Suppressor macrophage treated with lipopolysaccharide for 4 hours (primary cell): ENCODE results near the gene LYPD5.
A peak's percentile ranks its signal among the peaks of the same experiment; 100 is the strongest.

Experiments used
- DNase-seq: peaks from one replicate; pipeline ENCODE4 v3.0.0-alpha.2; 2020

LYPD5 gene

DNA sequence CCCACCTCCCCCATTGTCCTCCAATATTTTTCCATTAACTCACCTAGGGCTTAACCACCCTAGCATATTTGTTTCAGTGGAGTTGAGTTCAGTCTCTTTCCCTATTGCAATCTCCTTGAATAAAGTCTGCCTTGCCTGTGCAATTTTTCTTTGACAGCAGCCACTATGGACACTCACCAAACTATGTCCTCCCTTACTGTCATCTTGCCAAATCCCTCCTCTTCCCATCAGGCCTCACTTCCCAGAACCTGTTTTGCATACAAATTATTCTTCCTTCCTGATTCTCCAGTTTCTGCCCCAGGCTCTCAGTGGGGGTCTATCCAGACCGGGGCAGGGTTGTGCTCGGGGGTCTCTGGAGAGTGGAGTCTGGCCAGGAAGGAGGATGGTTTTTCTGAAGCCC lies 2.2 kb upstream of the LYPD5 start:
- no peak for DNase-seq

DNA sequence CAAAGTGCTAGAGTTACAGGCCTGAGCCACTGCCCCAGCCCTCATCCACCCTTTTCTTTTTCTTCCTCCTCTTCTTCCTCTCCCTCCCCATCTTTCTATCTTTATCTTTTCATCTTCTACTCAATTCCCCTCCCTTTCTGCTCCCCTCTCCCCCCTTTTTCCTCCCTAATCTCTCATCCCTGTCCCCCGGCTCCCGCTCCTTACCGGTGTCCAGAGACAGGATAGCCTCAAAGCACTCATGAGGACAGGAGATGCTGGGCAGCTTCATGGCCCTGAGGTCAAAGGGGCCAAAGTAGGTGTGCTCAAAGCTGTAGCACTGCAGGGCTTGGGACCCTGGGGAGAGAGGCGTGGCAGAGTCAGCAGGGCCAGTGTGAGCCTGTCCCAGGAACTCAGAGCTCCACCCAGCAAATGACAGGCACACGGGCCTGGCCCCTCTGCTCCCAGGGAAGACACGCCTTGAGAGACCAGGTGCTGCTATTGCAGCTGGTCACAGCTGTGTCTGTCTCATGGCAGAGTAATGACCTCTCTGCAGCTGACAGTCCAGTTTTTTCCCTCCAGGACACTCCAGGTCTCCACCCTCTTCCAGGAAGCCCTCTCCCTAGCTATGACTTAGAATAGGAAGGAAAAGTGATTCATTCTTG lies 2.6 kb downstream of the LYPD5 start:
- DNase-seq, result no peak

DNA sequence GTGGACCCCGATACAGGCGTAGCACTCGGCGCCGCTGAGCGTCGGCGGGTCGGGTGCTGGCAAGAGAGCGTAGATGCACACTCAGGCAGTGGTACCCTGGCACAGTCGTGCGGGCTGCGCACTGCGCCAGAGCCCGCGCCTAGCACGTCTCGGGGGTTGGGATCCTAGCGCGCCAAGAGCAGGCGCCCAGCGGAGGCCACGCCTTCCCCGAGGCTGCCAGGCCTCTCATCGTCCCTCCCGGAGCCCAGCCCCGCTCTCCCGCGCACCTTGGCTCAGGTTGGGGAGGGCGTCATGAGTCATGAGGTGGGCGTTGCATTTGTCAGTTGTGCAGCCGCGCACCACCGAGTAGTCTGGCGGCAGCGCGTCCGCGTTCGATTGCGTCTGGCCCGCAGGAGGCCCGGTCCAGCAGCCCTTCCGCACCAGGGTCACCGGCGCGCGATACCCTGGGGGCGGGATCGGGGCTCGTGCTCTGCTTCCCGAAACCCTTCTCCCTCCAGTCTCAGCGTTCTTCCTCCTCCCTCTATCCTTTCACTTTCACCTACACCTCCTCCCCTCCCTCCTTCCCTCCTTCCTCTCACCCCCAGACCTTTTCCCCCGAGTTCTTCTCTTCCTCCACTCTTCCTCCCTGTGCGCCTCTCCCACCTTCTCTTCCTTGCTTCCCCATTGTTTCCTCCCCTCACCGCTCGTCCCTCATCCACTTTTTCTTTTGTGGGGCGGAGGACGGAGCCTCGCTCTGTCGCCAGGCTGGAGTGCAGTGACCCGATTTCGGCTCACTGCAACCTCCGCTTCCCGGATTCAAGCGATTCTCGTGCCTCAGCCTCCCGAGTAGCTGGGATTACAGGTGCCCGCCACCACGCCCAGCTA lies 3.5 kb downstream of the LYPD5 start:
- peak; percentile 48 for DNase-seq

DNA sequence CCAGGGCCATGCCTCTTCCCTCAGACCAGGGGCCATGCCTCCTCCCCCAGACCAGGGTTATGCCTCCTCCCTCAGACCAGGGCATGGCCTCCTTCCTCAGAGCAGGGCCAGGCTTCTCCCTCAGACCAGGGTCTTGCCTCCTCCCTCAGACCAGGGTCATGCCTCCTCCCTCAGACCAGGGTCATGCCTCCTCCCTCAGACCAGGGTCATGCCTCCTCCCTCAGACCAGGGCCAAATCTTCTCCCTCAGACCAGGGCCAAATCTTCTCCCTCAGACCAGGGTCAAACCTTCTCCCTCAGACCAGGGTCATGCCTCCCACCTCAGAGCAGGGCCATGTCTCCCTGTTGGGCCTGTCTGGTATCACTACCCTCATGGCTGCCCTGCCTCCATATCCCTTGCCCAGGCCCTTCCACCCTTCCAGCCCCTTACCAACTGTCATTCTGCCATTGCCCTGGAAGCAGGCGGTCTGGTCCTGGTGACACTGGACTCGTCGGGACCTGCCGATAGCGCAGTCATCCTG lies 4.2 kb downstream of the LYPD5 start:
- DNase-seq, result no peak

DNA sequence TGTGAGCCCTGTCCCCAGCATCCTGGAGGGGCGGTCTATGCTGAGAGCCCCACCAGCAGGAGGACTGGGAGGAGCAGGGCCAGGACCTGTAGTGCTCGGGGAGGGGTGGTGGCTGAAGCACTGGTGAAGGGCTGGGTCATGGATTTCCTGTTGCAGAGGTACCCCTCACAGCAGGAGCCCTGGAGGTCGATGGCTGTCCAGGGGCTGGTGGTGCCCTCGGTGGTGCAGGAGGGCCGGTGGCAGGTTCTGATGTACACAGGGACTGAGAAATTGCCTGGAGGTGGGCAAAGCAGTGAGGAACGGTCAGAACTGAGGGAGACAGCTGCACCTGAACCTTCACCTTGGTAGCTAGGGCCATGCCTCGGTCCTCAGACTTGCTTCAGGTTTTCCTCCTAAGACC lies 4.7 kb downstream of the LYPD5 start:
- no peak for DNase-seq

DNA sequence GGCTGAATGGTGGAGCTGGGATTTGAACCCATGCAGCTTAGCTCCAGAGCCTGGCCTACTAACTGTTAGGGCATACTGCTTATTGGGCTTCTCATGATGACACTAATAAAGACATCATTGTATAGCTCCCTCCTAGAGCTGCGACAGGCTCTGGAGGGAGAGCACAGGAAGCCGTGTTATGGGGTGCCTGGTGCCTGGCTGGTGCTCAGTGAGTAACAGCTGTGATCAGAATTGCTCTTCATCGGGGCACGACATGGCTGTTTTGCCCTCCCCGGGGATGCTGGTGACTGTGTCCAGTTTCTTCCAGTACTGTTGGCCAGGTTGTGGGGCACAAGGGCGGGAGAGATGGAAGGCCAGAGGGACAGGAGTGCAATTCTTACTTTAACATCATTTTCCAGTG lies 5.1 kb downstream of the LYPD5 start:
- DNase-seq, result no peak

DNA sequence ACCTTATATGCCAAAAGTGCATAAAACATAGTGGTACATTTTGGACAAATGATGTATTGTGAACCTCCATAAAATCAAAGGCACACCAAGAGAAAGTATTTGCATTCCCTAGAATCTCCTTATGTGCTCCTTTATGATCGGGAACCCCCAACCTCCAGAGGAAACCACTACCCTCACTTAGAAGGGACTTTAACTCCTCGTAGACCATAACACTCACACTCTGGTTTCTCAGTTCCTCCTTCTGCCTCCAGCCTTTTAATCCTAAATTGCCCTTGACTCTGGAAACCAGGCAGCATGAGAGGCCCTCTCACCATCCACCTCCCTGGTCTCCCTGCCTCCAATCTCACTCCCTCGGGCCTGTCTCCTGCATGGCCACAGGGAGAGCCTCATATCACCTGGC lies 11.7 kb downstream of the LYPD5 start:
- no peak for DNase-seq

DNA sequence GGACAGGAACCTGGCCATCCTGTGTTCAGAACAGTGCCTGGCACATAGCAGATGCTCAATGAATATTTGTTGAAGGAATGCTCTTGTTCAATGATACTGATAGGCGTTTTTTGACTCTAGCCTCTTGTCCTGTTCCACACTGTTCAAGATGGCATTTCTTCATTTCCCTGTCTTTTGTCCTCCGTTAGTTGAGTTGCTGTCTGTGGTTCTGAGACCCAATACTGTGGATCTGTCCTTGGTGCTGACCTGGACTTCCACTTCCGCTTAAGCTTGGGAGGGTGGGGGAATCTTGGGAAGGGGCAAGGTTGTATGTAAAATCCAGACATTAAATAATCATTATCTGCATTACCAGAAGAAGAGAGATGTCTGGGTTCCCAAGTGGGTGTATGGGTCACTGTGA lies 13.2 kb downstream of the LYPD5 start:
- DNase-seq, result peak; percentile 77

DNA sequence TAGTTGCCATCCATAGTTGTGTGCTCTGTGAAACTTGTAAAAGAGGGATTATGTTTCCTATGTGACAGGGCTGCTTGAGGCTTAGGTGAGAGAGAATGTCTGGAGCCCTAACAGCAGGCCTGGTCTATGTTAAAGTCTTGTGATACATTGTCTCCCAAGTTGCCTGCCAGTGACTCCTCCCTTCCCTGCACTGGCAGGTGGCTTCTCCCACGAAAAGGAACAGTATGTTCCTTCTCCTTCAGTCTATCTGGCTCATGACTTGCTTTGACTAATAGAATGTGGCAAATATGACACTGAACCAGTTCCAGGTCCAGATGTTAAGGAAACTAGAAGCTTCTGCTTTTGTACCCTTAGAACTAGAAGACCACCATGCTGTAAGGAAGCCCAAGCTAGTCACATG lies 15.6 kb downstream of the LYPD5 start:
- no peak for DNase-seq

DNA sequence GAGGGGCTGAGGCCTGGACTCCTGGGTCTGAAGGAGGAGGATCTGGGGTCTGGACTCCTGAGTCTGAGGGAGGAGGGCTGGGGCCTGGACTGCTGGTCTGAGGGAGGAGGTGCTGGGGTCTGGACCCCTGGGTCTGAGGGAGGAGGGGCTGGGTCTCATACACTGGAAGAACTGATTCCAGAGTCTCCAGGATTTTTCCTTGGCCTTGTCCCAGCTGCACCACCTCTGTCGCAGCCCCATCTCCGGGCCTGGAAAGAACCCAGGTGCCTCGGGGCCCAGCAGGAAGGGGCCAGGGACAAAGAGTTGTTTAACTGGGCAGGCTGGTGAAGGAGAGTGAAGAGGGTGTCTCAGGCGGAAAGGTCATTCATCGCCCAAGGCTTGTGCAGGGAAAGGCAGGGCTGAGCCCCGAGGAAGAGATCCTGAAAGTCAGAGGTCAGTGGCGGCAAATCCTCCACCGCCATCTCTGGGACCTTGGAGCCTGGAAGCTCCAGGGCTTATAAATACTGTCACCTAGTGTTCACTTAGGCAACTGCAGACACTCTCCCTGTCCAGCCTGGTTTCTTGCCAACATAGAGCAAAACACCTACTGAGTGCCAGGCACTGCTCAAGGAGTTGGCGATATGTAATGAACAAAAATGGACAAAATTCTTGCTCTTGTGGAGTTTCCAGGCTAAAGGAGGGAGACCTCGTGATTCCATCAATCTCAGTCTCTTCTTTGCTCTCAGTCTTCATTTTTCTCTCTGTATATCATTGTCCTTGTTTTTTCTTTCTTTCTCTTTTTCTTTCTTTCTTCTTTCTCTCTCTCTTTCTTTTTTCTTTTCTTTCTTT lies 17.1 kb downstream of the LYPD5 start:
- peak; percentile 91 for DNase-seq

DNA sequence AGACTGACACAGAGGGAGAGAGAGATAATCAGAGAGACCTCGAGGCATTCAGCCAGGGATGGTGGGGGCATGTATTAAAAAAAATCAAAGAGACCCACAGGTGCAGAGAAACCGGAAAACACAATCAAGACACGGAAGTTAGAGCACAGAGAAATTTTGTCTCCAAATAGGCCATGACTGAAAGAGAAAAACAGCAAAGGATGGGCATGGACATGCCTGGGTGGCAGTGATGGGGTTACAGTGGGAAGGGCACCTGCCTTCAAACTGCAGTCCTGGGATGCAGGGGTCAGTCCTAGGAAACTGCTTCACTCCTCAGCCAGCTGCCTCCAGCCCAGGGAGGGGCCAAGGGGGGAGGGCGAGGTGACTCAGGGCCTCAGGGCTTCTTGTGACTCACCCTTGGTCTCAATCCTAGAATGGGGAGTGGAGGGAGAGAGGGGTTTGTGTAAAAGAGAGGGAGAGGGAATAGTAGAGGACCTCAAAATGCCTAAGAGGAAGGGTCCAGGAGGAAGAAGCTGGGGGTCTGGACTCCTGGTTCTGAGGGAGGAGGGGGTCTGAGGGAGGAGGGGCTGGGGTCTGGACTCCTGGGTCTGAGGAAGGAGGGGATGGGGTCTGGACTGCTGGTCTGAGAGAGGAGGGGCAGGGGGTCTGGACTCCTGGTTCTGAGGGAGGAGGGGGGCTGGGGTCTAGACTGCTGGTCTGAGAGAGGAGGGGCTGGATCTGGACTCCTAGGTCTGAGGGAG lies 17.8 kb downstream of the LYPD5 start:
- peak; percentile 87 for DNase-seq

DNA sequence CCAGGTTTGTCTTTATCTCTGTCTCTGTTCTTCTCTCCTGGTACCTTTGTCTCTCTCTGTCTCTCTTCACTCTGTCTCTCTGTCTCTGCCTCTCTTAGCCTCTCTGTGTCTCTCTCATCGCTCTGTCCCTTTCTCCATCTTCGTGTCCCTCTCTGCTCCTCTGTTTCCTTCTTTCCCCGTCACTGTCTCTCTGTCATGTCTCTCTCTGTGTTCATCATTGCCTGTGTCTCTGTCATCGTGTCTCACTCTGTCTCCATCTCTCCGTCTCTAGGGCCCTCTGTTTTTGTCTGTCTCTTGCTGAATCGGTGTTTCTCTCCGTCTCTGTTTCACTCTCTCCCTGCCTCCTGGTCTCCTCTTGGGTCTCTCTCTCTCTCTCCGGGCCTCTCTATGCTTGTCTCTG lies 18.6 kb downstream of the LYPD5 start:
- no peak for DNase-seq

DNA sequence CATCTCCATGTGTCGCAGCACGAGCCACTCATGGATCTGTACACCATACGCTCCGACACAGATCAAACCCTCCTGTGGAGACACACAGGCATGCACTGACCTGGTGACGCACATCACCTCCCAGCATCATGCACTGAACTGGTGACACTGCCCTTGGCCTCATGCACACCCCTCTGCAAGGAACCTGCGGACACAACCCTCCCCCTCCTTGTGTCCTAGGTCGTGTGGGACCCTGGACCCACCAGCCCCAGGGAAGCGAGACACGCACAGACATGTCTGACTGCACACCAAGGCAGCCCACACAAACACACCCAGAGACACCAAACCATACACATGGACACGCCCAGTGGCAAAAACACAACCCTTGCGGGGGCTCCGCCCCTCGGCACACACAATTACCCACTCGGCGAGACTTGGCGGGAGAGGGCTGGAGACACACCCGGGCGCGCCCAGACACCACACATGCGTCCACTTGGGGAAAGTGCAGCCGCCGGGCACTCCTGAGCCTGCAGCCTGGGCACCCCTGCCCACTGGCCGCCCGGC lies 19.5 kb downstream of the LYPD5 start:
- DNase-seq, result no peak

DNA sequence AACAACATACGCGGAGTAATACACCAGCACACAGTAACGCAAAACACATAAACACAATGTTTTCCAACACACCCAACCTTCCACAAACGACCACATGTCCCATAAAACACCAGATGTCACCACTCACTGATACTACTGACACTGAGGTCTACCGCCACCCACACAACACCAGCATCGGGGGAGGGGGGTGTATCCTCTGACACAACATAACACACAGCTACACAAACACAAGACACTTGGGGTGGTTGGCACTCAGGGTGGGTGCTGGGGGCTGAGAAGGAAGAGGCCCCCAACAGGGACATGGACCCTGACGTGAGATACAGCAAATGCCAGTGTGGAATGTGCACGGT lies 20.0 kb downstream of the LYPD5 start:
- no peak for DNase-seq

DNA sequence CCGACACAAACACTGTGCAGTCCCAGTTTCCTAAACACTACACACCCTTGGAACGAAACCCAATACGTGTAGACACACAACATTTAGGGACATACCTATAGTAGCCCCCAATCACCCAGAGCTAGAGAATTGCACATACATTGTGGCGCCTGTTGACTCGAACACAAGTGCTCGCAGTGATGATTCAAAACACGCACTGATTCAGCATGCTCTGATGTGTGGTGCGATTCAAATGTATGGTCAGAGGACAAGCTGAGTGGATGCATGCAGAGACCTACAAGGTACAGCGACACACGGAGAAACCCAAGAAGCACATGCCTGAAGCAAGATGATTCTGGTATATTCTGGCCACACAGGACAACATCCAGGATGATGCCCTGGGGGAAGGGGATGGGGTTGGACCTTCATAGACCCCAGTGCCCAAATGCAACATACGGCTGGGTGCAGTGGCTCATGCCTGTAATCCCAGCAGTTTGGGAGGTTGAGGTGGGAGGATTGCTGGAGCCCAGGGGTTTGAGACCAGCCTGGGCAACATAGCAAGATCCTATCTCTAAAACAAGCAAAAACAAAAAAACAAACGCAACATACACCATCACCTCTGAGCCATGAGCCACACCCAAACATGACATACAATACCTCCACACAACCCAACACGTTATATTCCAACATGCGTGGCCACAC lies 20.5 kb downstream of the LYPD5 start:
- DNase-seq, result no peak

DNA sequence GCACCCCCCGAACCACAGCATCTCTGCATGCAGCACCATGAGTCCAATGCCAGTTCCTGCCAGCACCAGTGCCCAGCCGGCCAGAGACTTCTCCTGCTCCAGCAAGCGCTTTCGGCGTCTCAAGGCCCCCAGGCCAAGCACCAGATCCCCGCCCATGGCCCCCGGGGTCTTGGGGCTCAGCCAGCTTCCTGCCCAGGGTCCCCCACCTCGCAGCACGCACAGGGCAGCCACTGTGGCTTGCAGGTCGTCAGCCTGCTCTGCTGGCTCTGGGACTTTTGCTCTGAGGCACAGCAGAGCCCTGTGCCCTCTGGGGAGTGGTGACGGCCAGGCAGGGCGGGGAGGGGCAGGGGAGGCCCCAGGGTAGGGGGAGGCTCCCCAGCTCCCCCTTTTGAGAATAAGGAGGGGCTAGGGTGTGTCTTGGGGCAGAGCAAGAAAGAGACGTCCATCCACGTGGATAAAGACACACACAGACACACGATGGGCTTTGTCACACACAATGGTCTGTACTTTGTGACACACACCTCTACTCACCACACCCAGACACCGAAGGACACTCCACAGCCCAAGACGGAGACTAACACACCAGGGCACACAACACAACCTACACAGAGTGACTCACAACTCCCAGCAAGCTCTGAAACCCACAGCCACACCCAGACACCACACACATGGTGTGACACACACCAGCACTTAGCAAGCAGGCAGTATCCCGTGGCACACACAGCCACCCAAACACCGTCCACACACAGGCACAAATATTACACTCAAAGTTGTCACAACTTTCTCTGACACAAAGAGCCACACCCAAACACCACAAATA lies 21.3 kb downstream of the LYPD5 start, which contains the start of gene KCNN4:
KCNN4 (minus strand) TSS at position 268 of the 820 bp plus-strand sequence; CDS start at position 156, 112 bp downstream.
- DNase-seq, result peak; percentile 85

DNA sequence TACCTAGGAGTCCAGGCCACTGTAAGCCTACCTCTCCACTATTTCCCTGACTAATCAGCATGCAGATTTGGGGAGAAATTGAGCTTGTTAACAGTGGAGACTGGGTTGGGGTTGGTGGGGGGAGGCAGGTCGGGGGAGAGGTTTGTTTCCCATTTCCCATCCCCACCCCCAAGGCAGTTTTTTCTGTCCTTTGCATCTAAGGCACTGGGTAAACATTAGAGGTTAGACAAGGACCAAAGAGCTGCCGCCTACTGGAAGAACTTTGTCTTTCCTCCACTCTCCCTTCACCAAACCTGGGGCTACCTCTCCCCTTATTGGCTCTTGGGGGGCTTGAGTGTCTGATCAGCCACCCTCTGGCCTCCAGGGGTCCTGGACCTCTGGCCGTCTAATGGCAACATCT lies 22.4 kb downstream of the LYPD5 start:
- DNase-seq, result no peak

DNA sequence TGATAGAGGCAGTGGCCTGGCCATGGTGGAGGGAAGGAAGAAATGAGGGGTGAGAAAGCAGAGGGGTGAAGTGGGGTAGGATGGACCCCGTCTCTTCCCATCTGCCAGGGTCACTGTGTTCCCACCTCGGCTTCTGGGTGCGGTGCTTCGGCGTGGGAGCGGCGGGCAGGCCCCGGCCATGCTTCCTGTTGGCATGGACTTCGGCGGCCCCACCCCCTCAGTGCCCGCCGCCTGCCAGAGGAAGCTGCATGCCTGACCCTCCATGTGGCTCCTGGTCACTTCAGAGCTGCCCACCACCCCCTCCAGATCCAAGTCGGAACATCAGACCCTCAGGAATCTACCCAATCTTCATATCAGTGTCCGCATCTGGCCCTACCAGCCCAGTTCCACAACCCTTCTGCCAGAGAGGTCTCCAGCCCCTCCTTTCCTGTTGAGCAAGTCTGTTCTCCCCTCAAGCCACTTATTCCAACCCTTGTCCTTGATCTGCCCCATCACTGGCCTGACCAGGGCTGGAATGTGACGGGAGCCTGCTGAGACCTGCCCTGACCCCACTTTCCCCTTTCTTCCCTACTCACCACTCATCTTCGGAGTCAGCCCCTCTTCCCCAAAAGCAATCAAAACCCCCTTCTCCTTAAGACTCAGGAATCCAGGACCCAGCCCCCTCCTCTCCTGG lies 23.0 kb downstream of the LYPD5 start:
- peak; percentile 59 for DNase-seq

DNA sequence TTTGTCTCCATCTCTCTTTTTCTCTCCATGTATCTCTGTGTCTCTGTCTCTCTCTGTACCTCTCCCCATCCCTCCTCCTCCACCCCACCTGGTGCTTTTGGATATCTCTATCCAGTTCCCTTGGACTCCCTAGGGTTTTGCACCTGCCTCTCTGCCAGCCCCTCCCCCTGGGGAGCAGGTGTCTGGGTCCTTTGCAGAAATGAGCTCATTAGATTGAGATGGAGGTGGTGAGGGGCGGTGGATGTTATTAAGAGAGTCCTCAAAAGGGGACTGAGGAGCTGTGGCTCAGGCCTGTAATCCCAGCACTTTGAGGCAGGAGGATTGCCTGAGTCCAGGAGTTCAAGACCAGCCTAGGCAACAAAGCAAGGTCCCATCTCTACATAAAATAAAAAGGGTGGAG lies 23.6 kb downstream of the LYPD5 start:
- no peak for DNase-seq

DNA sequence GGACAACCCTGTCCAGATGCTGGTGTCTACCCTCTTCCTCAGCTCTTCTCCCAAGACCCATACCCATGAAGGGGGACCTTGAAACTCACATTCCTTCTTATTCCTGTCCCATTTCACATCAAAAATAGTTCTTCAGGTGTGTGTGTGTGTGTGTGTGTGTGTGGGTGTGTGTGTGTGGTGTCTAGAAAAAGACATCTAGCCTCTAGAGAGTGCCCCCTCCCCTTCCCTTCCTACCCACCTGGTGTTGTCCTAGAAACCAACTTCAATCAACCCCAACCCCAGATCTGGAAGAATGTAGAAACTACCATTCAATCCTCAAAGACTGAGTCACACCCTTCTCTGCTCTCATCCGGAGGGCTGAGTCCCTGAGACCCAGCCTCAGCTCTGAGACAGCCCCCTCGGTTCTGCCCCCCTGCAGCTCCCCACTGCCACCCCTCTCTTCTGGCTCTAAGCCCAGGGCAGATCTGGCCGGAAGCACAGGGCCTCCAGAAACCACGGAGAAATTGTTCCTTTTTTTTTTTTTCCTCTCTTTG lies 25.0 kb downstream of the LYPD5 start:
- no peak for DNase-seq
